Measurements from ENCODE around the gene MCMBP. TPM values are rescaled to one million over a fixed set of nuclear protein-coding genes. Genes with fewer than 3 reads are reported as not detected.

MCMBP gene
- total and polyA plus RNA-seq, 2 donors (not counting 1 experiment from before 2014, with no cell fraction given) = 40.6 to 63.4 TPM

GRCh38 chr10:119826771-119827170 is 45.9 kb downstream of the MCMBP start:
- peaks cover 4% of the 10 kb centered on the region for H3K36me3 ChIP-seq (ENCODE audit: control insufficient read depth, insufficient read depth, low read length)
- no peak for DNase-seq (ENCODE audit: low read depth in 2 of 2)
- H4K20me1 ChIP-seq (ENCODE audit: control insufficient read depth, extremely low read depth, insufficient read depth, low read length) = no peaks in the 10 kb centered on the region
- H3K27me3 ChIP-seq (ENCODE audit: control insufficient read depth, insufficient read depth, low read length) = no peaks in the 10 kb centered on the region
- H3K9me3 ChIP-seq (ENCODE audit: control insufficient read depth, insufficient read depth, low read depth, low read length) = no peaks in the 10 kb centered on the region
- H3K4me2 ChIP-seq (ENCODE audit: extremely low read depth, insufficient read depth, low read length) = no peak overlapping the region
- H3K9ac ChIP-seq (ENCODE audit: insufficient read depth, low read length) = no peak overlapping the region
- TF ChIP-seq CTCF (conservative IDR thresholded peaks at IDR 0.05 in 1 of 2, IDR thresholded peaks at IDR 0.05 in 1 of 2; ENCODE audit: low read depth in 1 of 2, low read length in 2 of 2) = no peak
- no peak for TF ChIP-seq EZH2 (IDR thresholded peaks at IDR 0.05; ENCODE audit: low read length, missing control alignments)
- H2AFZ ChIP-seq (ENCODE audit: low read length) = no peak overlapping the region
- H3K4me1 ChIP-seq (ENCODE audit: control insufficient read depth, extremely low read depth, insufficient read depth, low read length) = no peaks in the 10 kb centered on the region
- H3K4me3 ChIP-seq (replicated peaks in 1 of 4; ENCODE audit: control extremely low read depth in 1 of 4, insufficient read depth in 1 of 4, low read depth in 3 of 4, low read length in 4 of 4) = no peak overlapping the region
- no peak overlapping the region for H3K27ac ChIP-seq (ENCODE audit: insufficient read depth, low read length)
- H3K79me2 ChIP-seq (ENCODE audit: control insufficient read depth, insufficient read depth, low read length) = no peaks in the 10 kb centered on the region

GRCh38 chr10:119824299-119824698 is 48.3 kb downstream of the MCMBP start:
- TF ChIP-seq EZH2 (IDR thresholded peaks at IDR 0.05; ENCODE audit: low read length, missing control alignments) (no peak), CTCF (conservative IDR thresholded peaks at IDR 0.05 in 1 of 2, IDR thresholded peaks at IDR 0.05 in 1 of 2; ENCODE audit: low read depth in 1 of 2, low read length in 2 of 2) (no peak)

GRCh38 chr10:119821182-119821581 is 51.5 kb downstream of the MCMBP start:
- no peak for TF ChIP-seq CTCF (conservative IDR thresholded peaks at IDR 0.05 in 1 of 2, IDR thresholded peaks at IDR 0.05 in 1 of 2; ENCODE audit: low read depth in 1 of 2, low read length in 2 of 2)
- Histone ChIP-seq H3K4me2 (ENCODE audit: extremely low read depth, insufficient read depth, low read length) (no peak overlapping the region), H3K27ac (ENCODE audit: insufficient read depth, low read length) (no peak overlapping the region), H2AFZ (ENCODE audit: low read length) (no peak overlapping the region), H3K27me3 (ENCODE audit: control insufficient read depth, insufficient read depth, low read length) (no peaks in the 10 kb centered on the region), H3K9ac (ENCODE audit: insufficient read depth, low read length) (no peak overlapping the region), H3K36me3 (ENCODE audit: control insufficient read depth, insufficient read depth, low read length) (peaks cover 2% of the 10 kb centered on the region), H3K4me3 (replicated peaks in 1 of 4; ENCODE audit: control extremely low read depth in 1 of 4, insufficient read depth in 1 of 4, low read depth in 3 of 4, low read length in 4 of 4) (no peak overlapping the region), H3K9me3 (ENCODE audit: control insufficient read depth, insufficient read depth, low read depth, low read length) (no peaks in the 10 kb centered on the region), H3K79me2 (ENCODE audit: control insufficient read depth, insufficient read depth, low read length) (no peaks in the 10 kb centered on the region), H3K4me1 (ENCODE audit: control insufficient read depth, extremely low read depth, insufficient read depth, low read length) (no peaks in the 10 kb centered on the region), H4K20me1 (ENCODE audit: control insufficient read depth, extremely low read depth, insufficient read depth, low read length) (no peaks in the 10 kb centered on the region)
- DNase-seq (ENCODE audit: low read depth in 2 of 2) = peak in 1 of 2 donors; percentile 8

More at GRCh38 chr10:119824299-119824698, 48.3 kb downstream of the MCMBP start:
- H3K36me3 ChIP-seq (ENCODE audit: control insufficient read depth, insufficient read depth, low read length) = peaks cover 2% of the 10 kb centered on the region
- H4K20me1 ChIP-seq (ENCODE audit: control insufficient read depth, extremely low read depth, insufficient read depth, low read length) = no peaks in the 10 kb centered on the region
- no peaks in the 10 kb centered on the region for H3K79me2 ChIP-seq (ENCODE audit: control insufficient read depth, insufficient read depth, low read length)
- H3K4me1 ChIP-seq (ENCODE audit: control insufficient read depth, extremely low read depth, insufficient read depth, low read length) = no peaks in the 10 kb centered on the region
- H3K9me3 ChIP-seq (ENCODE audit: control insufficient read depth, insufficient read depth, low read depth, low read length) = no peaks in the 10 kb centered on the region
- no peak overlapping the region for H3K27ac ChIP-seq (ENCODE audit: insufficient read depth, low read length)
- DNase-seq (ENCODE audit: low read depth in 2 of 2) = no peak
- H3K4me2 ChIP-seq (ENCODE audit: extremely low read depth, insufficient read depth, low read length) = no peak overlapping the region
- no peak overlapping the region for H2AFZ ChIP-seq (ENCODE audit: low read length)
- no peaks in the 10 kb centered on the region for H3K27me3 ChIP-seq (ENCODE audit: control insufficient read depth, insufficient read depth, low read length)
- H3K4me3 ChIP-seq (replicated peaks in 1 of 4; ENCODE audit: control extremely low read depth in 1 of 4, insufficient read depth in 1 of 4, low read depth in 3 of 4, low read length in 4 of 4) = no peak overlapping the region
- no peak overlapping the region for H3K9ac ChIP-seq (ENCODE audit: insufficient read depth, low read length)

Data from fibroblast of lung (primary cell).